Stimulated activated memory B cell treated with anti-CD40 and anti-IgM and Interleukin-4, amounts not matched to agents 10 μg/mL and 1 μg/mL and 100 μg/mL, for 72 hours (primary cell): ENCODE data around the gene TPPP3.

Experiments
- ATAC-seq: fragments of 150-1000 bp; cut with Tn5 transposase; 2 replicates; pipeline ENCODE4 v1.10.0; 2021
- H3K27ac Mint-ChIP-seq: one replicate; pipeline ENCODE4 v1.8.0; 2022; ENCODE audit warnings: mild to moderate bottlenecking, mixed read lengths
- H3K27me3 Mint-ChIP-seq: one replicate; pipeline ENCODE4 v1.8.0; 2022; ENCODE audit warnings: mixed read lengths
- H3K36me3 Mint-ChIP-seq: one replicate; pipeline ENCODE4 v1.8.0; 2022; ENCODE audit warnings: mixed read lengths
- H3K4me1 Mint-ChIP-seq: one replicate; pipeline ENCODE4 v1.8.0; 2022; ENCODE audit warnings: mixed read lengths
- H3K4me3 Mint-ChIP-seq: one replicate; pipeline ENCODE4 v1.8.0; 2022; ENCODE audit warnings: mild to moderate bottlenecking, moderate library complexity, mixed read lengths
- H3K9me3 Mint-ChIP-seq: one replicate; pipeline ENCODE4 v1.8.0; 2022; ENCODE audit warnings: mixed read lengths

TPPP3 gene

DNA sequence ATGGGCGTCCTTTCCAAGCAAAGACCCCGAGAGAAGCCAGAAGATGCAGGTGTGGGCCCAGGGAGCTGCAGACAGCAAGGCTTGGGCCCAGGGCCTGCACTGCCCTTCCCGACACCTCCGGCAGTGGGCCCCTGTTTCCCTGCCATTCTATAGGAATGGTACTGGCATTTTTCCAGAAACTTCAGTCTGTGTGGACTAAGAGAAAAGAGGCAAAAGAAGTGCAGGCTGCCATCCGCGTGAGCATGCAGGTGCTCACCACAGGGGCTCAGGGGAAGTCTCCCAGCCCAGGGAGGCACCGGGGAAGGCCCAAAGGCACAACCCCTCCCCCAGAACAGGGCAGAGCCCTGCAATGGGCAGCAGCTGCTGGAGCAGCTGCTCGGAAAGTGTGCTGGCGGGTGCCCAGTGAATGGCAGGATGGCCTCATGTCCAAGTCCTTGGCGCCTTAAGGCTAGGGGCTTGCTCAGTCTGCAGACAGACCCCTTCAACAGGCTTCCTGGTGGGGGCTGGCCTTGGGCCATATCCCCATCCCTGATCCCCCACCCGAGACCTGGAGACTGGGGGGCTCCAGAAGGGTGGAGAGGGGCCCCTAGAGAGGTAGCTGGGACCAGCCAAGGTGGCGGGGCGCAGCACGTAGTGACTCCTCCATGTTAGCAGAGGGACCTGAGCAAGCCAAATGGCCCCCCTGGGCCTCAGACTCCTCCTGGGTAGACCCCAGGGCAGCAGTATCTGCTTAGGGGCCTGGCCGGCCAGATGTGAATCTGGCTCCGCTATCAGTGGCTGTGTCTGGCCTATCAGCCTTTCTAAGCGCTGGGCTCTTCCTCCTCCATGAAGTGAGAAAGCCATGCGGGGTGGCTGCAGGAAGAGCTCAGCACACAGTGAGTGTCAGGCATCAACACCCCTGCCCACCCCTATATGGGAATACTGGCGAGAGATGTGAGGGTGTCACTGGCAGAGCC lies 6.7 kb upstream of the TPPP3 start:
- Mint-ChIP-seq H3K27ac (no peak overlapping the region), H3K27me3 (peaks cover 50% of the 10 kb centered on the region), H3K36me3 (no peaks in the 10 kb centered on the region), H3K4me3 (no peak overlapping the region), H3K4me1 (peaks cover 13% of the 10 kb centered on the region), H3K9me3 (no peaks in the 10 kb centered on the region)
- no peak for ATAC-seq

DNA sequence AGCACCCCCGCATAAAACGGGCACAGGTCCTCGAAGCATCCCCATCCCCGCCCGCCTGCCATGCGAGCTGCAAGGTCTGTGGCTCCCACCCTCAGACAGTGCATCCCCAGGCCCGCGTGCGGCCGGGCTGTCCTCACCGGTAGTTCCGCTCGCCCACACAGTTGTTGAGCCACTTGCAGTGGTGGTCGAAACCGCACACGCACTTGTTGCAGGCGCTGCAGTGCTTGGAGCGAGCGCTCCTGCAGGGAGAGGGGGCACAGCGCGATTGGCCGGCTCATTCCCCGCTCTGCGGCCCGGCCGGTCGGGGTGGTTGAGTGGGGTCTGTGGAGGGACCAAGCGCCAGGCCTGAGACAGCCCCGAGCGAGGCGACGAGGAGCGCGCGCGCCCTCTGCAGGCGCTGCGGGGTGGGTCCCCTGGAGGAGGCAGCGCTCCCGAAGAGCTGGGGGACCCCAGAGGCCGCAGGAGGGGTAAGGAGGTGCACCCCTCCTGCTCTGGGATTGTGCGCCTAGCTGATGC lies 6.0 kb upstream of the TPPP3 start:
- Mint-ChIP-seq H3K27ac (no peak overlapping the region), H3K9me3 (no peaks in the 10 kb centered on the region)

GRCh38 chr16:67398546-67399217 lies 5.4 kb upstream of the TPPP3 start:
- no peaks in the 10 kb centered on the region for H3K36me3 Mint-ChIP-seq
- ATAC-seq, result no peak
- H3K9me3 Mint-ChIP-seq, result no peaks in the 10 kb centered on the region
- no peak overlapping the region for H3K27ac Mint-ChIP-seq
- H3K27me3 Mint-ChIP-seq, result peaks cover 58% of the 10 kb centered on the region
- no peak overlapping the region for H3K4me3 Mint-ChIP-seq
- peaks cover 23% of the 10 kb centered on the region for H3K4me1 Mint-ChIP-seq

More for the DNA sequence above, 6.0 kb upstream of the TPPP3 start:
- Mint-ChIP-seq H3K27me3 (peaks cover 58% of the 10 kb centered on the region), H3K4me3 (peak overlapping the region; percentile 42), H3K36me3 (no peaks in the 10 kb centered on the region), H3K4me1 (peaks cover 17% of the 10 kb centered on the region)
- peak; percentile 71 for ATAC-seq

DNA sequence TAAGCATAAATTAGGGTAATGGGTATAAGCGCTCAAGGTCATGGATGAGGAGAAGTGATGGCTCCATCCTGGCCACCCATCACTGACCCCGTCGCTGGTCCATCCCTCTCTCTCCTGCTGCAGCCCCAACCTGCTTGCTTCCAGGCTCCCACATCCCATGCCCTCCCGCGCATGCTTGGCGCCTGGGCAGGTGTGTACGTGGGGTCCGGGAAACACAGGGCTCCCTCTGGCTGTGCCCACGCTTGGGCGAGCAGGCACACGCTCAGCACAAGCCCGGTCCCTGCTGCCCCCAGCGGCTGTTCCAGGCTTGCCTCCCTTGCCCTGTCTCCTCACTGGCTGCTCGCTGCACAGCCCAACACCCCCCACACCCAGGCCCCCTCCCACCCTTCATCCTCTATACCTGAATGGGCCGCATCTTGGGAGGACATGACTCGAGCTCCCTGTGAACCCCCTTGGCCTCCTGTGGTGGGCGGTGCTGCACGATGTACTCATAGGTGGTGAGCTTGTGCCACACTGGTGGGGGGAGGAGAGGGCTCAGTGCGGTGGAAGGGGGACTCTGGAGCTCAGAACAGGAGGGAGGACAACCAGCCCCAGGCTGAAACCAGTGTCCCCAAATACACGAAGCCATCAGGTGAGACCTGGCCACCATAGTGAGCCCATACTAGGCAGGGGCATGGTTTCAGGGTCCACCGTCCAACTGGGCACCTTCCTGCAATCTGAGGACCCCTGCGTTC lies 4.7 kb upstream of the TPPP3 start:
- Mint-ChIP-seq H3K4me1 (peaks cover 25% of the 10 kb centered on the region), H3K36me3 (no peaks in the 10 kb centered on the region), H3K9me3 (no peaks in the 10 kb centered on the region), H3K27me3 (peaks cover 58% of the 10 kb centered on the region), H3K4me3 (no peak overlapping the region), H3K27ac (no peak overlapping the region)
- no peak for ATAC-seq

DNA sequence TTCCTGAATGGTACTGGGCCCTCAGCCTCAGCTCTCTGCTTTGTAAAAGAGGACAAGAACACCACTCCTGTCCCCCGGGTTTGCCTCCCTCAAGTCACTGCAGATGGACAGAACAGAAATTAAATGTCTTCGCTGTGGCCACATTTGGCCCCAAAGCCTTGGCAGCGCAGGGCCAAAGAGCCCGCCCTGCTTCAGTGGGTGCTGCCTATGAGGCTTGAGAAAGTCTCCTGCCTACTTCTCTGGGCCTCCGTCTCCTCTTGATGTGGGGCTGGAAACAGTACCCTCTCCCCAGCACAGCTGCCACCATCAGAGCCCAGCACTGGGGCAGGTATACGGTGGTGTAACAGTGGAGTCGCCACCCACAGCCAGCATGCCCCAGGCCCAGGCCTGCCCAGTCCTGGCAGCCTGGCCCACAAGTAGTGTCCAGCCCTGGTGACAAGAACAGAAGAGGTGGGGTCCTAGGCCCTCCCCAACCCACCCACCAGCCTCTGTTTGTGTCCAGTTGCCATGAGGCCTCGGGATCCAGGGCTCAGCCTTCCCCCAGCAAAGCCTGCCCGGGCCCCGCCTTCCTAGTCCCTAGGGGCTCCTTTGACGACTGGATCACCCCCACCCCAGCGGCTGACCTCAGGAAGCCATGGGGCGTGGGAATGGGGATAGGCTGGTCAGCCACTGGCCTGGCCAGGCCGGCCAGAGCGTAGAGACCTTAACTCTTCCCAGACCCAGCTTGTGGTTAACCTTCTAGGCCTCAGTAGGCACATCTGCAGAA lies 3.9 kb upstream of the TPPP3 start:
- no peak for ATAC-seq
- H3K4me1 Mint-ChIP-seq, result peaks cover 25% of the 10 kb centered on the region
- H3K27me3 Mint-ChIP-seq, result peaks cover 58% of the 10 kb centered on the region
- H3K27ac Mint-ChIP-seq, result no peak overlapping the region
- H3K36me3 Mint-ChIP-seq, result no peaks in the 10 kb centered on the region
- no peaks in the 10 kb centered on the region for H3K9me3 Mint-ChIP-seq
- H3K4me3 Mint-ChIP-seq, result no peak overlapping the region

DNA sequence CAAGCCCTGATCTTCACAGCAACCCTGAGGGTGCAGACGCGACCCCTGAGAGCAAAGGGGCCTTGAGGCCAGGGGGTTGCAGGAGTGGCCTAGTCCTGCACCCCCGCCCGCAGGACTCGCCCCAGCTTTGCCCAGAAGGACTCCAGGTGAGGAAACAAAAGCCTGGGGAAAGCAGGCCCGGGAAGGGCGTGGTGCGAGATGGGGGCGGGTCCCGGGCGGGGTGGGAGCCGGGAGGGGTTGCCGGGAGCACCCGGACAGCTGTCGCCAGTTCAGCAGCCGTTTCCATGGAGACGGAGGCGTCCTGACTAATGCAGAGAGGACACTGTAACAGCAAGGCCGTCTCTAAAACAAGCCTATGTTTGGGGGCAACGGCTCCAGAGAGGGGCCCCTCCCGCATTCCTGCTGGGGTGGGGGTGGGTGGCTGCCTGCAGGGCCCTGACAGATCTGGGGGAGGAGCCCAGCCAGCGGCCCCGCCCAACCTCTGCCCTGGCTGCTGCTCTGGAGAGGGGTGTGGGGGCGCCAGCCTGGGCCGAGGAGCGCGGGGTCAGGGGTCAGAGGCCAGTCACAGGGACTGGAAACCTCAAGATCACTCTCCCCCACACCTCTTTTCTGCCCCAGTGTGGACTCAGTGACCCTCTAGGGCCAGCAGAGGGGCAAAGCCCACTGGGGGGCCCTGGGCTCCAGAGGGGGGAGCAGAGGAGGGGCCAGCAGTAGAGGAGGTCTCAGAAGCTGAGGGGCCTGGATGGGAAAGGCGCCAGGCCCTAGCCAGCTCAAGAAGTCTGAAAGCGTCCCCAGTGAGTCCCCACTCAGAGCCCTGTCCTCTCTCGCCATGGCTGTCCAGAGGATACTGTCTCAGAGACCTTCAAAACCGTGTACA lies 3.1 kb upstream of the TPPP3 start:
- Mint-ChIP-seq H3K36me3 (no peaks in the 10 kb centered on the region), H3K4me3 (no peak overlapping the region), H3K4me1 (peaks cover 27% of the 10 kb centered on the region), H3K27ac (no peak overlapping the region), H3K27me3 (peaks cover 58% of the 10 kb centered on the region), H3K9me3 (no peaks in the 10 kb centered on the region)
- ATAC-seq, result no peak

GRCh38 chr16:67395458-67396158 lies 2.3 kb upstream of the TPPP3 start:
- H3K27ac Mint-ChIP-seq, result no peak overlapping the region
- no peak overlapping the region for H3K4me3 Mint-ChIP-seq
- ATAC-seq, result no peak
- H3K36me3 Mint-ChIP-seq, result no peaks in the 10 kb centered on the region
- no peaks in the 10 kb centered on the region for H3K9me3 Mint-ChIP-seq
- H3K4me1 Mint-ChIP-seq, result peaks cover 35% of the 10 kb centered on the region
- peaks cover 58% of the 10 kb centered on the region for H3K27me3 Mint-ChIP-seq

GRCh38 chr16:67395105-67395457 lies 1.8 kb upstream of the TPPP3 start:
- Mint-ChIP-seq H3K4me3 (no peak overlapping the region), H3K9me3 (no peaks in the 10 kb centered on the region), H3K4me1 (peaks cover 40% of the 10 kb centered on the region), H3K36me3 (no peaks in the 10 kb centered on the region), H3K27ac (no peak overlapping the region), H3K27me3 (peaks cover 58% of the 10 kb centered on the region)
- ATAC-seq, result no peak

DNA sequence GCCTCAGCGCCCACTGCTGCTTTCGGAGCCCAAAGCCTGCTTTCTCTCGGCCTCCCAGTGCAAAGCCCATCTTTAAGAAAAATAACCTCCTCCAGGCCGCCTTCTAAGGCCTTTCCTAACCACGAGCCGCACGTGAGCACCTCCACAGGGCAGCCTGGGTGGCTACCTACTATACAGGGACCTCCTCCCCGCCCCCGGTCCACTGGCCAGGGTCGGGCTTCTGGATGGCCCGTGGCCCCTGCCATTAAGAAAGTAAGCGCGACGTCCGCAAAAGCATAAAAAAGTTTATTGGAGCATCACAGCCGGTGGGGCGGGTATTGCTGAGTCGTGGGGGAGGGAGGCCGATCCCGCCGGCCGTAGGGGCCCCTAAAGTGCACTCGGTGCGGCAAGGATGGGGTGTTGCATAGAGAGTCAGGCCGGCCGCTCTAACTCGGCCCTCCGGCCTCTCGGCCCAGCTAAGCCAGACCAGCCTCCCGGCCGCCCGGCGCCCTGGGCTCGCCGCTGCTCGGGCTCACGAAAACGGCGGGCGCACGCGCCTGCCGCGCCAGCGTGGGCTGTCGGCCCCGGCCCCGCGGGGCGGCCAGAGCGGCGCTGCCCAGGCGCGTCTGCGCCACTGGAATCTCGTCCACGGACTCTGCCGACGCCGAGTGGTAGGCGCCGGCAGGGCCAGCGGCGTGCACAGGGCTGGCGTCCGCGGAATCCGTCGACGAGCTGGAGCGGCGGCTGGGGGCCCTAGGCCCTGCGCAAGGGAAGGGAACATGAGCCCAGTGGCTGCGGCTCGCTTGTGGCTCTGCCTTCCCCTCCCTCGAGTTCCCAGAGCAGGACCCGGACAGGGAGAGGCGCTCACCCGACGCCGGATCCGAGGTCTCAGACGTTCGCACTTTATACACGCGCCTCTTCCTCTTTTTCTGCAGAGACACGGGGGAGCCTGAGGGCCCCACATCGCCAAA lies 1.1 kb upstream of the TPPP3 start:
- peak overlapping the region; percentile 61 for H3K4me3 Mint-ChIP-seq
- peaks cover 58% of the 10 kb centered on the region for H3K27me3 Mint-ChIP-seq
- H3K4me1 Mint-ChIP-seq, result peaks cover 39% of the 10 kb centered on the region
- no peaks in the 10 kb centered on the region for H3K9me3 Mint-ChIP-seq
- H3K36me3 Mint-ChIP-seq, result no peaks in the 10 kb centered on the region
- H3K27ac Mint-ChIP-seq, result no peak overlapping the region
- ATAC-seq, result no peak

- Mint-ChIP-seq H3K4me1 (peaks cover 35% of the 10 kb centered on the region), H3K4me3 (peak overlapping the region; percentile 61), H3K36me3 (no peaks in the 10 kb centered on the region), H3K9me3 (no peaks in the 10 kb centered on the region), H3K27me3 (peaks cover 58% of the 10 kb centered on the region), H3K27ac (no peak overlapping the region)
- ATAC-seq, result no peak
These were observed 473 bp upstream of the TPPP3 start for GRCh38 chr16:67393788-67394154.

- Mint-ChIP-seq H3K4me3 (no peak overlapping the region), H3K27me3 (peaks cover 58% of the 10 kb centered on the region), H3K4me1 (peaks cover 35% of the 10 kb centered on the region), H3K36me3 (no peaks in the 10 kb centered on the region), H3K27ac (no peak overlapping the region), H3K9me3 (no peaks in the 10 kb centered on the region)
- ATAC-seq, result no peak
These were observed 818 bp downstream of the TPPP3 start for GRCh38 chr16:67392301-67393059.
